ENCODE measurements around the gene TSC22D4.

The TSC22D4 gene

DNA sequence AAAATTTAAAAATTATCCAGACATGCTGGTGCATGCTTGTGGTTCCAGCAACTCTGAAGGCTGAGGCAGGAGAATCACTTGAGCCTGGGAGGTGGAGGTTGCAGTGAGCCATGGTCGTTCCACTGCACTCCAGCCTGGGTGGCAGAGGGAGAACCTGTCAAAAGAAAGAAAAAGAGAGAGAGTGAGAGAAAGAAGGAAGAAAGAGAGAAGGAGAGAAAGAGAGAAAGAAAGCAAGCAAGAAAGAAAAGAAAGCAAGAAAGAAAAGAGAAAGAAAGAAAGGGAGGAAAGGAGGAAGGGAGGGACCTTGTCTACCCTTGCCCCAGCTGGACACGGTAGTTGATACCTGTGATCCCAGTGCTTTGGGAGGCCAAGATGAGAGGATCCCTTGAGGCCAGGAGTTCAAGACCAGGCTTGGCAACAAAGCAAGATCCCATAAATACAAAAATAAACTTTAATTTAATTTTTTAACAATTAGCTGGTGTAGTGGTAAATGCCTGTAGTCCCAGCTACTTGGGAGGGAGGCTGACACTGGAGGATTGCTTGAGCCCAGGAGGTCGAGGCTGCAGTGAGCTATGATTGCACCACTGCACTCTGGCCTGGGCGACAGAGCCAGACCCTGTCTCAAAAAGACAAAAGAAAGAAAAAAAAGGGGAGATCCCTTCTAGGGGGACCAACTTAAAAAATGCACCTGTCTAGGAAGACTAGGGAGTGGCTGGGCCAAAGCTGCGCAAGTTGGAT, 13.9 kb upstream of the TSC22D4 start:
- no peak for DNase-seq

DNA sequence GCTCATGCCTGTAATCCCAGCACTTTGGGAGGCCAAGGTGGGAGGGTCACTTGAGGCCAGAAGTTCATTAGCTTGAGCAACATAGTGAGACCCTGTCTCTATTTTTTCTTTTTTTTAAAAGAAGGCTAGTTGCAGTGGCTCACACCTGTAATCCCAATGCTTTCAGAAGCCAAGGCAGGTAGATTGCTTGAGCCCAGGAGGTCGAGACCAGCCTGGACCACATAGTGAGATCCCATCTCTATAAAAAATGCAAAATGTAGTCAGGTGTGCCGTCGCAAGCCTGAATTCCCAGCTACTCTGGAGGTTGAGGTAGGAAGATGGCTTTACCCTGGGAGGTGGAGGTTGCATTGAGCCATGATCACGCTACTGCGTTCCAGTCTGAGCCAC, 12.2 kb upstream of the TSC22D4 start:
- DNase-seq = no peak

DNA sequence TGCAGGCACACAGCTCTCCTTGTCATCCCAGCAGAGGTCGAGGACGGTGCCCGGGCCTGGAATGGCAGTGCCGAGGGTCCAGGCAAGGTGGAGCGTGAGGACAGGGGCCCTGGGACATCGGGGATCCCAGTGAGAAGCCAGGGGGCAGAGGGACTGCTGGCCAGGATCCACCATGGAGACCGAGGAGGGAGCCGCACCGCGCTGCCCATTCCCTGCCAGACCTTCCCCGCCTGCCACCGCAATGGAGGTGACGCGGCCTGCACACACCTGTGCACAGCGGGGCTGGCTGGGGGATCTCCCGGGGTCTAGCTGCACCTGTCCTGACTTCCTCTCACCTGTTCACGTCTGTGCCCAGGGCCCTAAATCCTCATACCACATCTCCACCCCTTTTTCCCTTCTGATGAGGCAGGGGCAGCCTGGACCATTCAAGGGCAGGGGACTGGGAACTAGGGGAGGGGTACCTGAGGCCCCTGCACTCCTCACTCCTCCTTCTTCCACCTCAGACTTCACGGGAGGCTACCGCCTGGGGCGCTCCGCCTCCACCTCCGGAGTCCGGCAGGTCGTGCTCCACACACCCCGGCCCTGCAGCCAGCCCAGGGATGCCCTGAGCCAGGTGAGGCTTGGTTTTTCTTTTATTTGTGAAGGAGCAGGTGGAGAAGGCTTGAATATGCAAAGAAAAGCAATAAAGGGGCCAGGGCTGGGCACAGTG, 11.6 kb upstream of the TSC22D4 start:
- DNase-seq = no peak

DNA sequence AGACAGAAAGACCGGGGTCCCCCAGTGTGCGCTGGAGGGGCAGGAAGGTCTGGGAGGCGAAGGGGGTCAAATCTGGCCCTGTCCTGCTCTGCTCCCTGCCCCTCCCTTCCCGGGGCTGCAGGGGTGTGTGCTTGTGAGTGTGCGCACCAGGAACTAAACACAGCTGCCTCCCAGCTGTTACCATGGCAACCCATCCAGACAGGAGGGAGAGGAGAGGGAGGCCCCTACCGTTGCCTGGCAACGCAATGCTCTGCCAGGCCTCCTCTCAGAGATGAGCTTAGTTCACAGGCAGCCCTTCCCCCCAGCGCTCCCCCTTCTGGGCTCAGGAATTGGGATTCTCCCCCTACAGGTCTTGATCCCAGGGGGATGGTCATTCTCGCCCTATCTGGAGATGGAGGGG, 10.8 kb upstream of the TSC22D4 start:
- DNase-seq = peak; percentile 98

DNA sequence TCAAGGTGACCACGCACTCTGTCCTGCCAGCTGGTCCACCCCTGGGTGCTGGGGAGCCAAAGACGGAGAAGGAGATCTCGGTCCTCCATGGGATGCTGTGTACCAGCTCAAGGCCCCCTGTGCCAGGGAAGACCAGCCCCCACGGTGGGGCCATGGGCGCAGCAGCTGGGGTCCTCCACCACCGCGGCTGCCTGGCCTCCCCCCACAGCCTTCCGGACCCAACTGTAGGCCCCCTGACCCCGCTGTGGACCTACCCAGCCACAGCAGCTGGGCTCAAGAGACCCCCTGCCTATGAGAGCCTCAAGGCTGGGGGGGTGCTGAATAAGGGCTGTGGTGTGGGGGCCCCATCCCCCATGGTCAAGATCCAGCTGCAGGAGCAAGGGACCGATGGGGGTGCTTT, 10.1 kb upstream of the TSC22D4 start:
- no peak for DNase-seq

DNA sequence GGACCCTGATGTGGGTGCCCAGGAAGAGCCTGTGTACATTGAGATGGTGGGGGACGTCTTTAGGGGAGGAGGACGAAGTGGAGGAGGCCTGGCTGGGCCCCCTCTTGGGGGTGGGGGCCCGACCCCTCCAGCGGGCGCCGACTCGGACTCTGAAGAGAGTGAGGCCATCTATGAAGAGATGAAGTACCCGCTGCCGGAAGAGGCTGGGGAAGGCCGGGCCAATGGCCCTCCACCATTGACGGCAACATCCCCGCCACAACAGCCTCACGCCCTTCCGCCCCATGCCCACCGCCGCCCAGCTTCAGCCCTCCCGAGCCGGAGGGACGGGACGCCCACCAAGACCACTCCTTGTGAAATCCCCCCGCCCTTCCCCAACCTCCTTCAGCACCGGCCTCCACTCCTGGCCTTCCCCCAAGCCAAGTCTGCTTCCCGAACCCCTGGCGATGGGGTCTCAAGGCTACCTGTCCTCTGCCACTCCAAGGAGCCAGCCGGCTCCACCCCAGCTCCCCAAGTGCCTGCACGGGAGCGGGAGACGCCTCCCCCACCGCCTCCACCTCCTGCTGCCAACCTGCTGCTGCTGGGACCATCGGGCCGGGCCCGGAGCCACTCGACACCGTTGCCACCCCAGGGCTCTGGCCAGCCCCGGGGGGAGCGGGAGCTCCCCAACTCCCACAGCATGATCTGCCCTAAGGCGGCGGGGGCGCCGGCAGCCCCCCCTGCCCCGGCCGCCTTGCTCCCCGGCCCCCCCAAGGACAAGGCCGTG, 9.5 kb upstream of the TSC22D4 start:
- no peak for DNase-seq

DNA sequence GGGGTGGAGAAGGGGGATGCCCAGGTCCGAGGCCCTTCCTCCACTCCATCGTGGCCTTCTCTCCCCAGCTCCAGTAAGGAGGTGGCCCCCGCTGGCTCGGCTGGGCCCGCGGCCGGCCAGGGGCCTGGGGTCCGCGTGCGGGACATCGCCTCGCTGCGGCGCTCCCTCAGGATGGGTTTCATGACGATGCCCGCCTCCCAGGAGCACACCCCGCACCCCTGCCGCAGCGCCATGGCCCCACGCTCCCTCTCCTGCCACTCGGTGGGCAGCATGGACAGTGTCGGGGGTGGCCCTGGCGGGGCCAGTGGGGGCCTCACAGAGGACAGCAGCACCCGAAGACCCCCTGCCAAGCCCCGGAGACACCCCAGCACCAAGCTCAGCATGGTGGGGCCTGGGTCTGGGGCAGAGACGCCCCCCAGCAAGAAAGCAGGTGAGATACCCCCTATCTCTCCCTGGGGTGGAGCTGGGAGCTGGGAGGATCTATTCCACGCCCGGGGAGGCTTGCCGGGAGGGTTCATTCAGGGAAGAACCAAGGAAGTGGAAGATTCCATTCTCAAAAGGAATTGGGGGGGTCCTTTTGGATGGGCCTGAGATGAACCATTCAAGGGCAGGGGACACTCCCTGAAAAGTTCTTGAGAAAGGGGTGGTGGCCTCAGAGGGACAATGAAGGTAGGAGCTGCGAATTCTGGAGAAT, 7.9 kb upstream of the TSC22D4 start:
- DNase-seq = no peak

DNA sequence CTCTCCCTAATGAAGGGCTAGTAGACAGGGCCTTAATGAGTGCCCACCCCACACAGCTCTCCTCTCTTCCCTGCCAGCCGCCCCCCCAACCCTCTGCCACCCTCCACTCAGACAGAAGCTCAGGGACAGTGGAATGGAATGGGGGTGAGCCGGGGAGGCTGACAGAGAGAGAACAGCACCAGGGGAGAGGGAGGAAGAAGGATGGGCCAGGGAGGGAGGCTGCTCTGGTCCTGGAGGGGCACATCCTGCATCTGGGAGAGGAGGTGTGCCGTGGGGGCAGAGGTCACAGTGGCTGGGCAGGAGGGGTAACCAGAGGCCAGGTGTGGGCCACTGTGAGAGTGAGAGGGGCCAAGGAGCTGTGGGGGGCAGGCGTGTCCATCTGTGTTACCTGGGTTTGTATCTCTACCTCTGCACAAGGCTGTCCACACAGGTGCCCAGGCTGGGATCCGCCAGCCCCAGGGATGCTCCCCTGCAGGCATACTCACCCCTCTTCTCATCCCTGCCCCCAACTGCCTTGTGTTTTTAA, 7.2 kb upstream of the TSC22D4 start:
- DNase-seq = no peak

DNA sequence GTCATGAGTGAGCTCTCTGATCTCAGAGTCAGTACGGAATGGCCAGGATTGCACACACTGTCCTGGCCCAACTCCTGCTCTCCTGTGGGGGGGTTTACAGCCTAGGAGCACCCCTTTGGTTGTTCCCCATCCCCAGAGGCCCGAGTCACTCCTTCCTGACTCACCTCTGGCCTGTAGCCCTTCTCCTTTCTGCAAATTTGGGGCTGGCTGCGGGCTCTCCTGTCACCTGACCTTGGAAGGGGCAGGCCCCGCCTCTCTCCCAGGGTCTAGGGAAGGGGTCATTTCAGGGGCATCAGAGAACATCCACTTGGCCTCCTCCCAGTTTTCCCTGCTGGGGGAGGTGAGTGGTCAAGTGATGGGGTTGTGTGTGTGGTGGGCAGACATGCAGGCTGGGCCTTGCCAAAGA, 6.5 kb upstream of the TSC22D4 start:
- DNase-seq = no peak

DNA sequence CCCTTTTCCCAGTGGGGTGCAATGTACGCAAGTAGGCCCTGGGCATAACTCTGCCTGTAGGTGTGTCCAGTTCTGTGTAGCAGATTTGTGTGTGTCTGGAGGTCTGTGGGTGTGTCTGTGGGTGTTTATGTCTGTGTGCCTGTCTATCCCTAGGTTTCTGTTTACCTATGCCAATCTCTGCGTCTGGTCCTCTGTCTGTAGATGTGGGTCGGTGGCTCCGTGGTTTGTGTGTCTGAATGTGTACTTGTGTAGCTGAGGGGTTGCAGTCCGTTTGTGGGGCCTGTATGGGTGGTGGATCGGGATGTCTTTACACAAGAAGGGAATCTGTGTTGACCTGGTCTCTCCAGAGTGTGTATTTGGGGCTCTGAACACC, 5.6 kb upstream of the TSC22D4 start:
- no peak for DNase-seq

DNA sequence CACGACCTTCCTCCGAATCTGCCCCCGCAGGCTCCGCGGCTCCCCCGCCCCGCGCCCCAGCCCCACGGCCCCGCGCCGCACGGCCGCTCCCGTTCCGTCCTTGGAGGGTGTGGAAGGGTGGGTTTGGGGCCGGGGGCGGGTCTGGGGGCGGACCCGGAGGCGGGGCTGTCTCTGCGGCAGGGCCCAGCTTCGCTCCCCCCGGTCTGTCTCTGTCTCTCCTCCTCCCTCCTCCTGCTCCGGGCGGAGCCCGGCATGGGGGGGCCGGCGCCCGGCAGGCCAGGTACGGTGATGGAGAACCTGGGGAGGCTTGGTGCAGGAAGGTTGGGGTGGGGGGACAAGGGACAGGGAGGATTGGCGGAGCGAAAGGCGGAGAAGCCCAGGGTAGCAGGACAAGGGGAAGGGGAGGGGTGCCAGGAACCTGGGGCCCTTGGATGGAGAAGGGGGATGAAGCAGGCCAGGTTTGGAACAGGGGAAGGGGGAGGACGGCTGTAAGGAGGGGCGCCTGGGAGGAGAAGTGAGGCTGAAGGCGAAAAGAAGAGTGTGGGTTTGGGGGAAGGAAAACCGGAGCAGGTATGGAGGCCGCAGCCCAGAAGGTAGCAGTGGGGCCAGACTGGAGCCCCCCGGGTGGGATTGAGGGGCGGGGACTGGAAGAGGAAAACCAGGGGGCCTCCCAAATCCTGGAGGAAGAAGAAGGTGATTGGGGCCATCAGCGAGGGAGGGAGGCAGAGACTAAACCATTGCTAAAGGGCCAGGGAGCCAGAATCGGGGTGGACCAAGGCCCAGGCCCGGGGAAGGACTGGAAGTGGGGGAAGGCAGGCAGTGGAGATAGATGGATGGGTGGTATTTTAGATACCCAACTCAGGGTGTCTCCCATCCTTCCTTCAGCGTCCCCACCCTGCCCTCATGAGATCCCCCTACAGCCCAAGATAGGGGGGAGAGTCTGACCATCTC, 5.0 kb upstream of the TSC22D4 start, which contains the start of gene NYAP1:
NYAP1 (plus strand) TSS at position 206 of the 951 bp plus-strand sequence. CDS start 1,385 bp downstream, outside the sequence.
- peak; percentile 48 for DNase-seq

DNA sequence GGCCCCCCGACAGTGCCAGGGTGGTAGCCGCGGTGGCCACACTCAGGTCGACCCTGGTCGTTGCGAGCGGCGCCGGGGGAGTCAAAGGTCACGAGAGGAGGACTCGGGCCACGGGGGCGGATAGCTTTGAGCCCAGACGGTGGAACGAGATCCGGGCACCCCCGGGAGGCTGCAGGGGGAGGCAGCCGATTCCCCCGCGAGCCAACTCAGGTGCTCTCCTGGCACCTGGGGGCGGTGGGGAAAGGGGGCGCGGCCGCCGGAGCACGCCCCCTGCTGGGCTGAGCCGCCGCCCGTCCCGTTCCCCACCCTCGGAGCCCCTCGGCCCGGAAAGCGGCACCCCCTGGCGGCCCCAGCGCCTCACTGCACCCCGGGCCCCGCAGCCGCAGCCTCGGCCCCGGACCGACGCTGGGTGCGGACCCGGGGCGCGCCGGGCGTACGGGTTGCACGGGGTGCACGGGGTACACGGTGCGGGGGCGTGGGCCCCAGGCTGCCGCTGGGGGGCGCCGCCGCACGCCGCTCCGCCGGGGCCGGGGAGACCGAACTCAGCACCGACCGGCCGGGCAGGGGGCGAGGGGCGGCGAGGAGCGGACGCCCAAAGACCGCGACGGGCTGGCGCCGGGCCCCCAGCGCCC, 4.2 kb upstream of the TSC22D4 start:
- DNase-seq = peak; percentile 40

DNA sequence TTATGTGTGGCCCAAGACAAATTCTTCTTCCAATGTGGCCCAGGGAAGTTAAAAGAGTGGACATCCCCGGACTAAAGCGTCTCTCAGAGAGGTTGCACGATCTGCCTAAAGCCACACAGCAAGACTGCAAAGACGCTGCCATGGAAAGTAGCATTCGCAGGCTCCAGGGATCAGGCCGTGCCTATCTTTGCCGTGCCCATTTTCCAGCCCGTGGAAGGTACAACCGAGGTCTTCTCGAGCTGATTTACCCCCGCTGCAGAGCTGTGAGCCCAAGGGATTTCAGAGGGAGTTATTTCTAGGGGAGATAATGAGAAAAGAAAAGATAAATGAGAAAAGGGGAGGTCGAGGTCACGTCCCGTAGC, 3.7 kb upstream of the TSC22D4 start:
- DNase-seq = no peak

DNA sequence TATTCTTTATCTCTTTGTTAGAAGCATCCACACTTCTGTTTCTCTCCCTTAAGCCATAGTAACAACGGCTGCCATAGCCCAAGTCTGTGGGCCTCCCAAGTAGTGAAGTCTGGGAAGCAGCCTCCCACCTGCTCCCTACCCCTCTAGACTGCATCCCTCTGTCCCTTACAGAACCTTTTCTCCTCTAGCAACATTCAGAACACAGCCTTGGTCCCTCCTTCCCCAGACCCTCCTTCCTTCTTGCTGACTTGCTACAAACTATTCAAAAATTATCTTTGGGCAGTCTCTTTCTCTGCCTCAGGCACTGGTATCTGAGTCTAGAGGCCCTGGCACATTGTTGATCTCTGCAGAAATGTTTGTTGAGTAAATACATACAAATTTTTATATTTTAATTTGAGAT, 2.5 kb upstream of the TSC22D4 start:
- DNase-seq = no peak

DNA sequence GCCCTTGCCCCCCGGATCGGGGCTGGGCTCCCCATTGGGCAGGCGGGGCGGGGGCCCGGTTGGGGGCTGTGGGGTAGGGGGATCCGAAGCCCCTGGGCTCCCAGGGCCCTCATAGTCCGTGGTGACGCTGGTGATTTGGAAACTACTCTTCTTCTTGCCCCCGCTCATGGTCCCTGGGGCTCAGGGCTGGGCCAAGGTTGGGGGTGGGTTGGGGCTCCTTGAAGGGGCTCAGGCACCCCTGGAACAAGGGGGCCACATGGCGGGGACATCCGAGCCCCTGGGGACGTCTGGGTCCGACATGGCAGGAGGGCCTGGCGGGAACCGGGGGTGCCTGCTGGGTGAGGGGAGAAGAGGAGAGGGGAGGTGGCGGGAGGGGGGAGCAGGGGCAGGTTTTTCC, 1.1 kb downstream of the TSC22D4 start:
- no peak for DNase-seq

DNA sequence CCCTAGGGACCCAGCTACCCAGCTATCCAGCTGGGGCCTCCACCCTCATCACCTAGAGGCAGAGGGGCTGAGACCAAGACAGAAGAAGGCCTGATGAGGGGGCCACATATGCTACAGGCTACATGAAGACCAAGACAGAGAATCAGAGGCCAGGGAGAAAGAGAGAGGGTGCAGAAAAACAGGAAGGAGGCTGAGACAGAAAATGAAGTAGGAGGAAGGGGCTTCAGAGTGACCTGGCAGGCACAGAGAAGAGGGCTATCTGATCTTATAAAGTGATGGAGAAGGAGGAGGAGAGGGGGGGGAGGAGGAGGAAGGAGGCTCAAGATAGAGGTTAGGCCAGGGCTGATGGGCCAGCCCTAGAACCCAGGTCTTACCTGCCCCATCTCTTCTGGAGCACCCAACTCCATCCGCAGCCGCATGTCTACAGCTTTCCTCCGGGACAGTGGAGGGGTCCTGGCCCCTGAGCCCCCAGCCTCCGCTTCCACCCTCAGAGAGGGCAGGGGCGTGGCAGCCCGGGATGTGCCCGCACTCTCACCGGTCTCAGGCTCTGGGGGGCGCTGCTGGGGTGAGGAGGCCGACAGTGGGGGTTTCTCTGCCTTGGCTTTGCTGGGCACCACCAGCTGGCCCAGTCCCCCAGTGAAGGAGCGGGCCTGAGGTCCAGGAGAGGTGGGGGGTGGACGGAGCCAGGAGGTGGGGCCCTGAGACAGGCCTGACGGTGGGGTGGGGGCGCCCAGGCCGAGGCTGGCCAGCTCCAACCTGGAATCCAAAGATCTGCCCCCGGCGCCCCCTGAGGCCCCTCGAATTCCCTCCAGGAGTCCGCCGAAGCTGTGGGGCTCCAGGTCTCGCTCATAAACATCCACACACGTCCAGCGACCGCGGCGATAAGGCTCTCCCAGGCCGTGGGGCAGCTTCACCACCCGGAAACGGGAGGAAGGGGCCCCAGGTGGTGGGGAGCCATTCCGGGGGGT, 1.8 kb downstream of the TSC22D4 start:
- DNase-seq = no peak

DNA sequence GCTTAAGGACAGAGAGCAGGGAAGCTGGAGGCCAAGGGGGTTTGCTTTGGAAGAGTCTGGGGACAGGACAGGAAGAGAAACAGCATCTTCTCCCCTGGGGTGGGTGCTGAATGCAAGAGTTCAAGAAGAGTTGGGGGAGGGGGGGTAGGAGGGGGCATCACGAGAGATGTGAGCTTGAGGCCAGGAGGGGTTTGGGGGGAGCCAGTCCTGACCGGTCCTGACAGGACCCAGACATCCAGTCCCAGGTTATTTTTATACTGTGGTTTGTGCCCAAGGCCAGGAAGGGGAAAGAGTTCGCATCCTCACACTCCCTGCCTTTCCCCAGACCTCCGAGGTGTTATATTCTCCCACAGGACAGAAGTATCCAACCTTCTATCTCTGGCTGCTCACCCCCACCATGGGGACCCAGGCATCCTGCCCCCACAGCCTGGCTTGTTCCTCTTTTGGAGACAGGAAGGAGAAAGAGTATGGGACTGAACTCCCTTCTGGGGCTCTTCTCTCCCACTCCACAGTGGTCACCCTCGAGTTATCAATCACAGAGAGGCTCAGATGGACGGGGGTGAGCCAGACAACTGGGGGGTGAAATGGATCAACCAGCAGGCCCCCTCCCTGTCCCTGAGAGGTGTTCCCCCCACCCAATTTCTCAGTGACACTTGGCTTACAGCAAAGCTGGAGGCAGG, 2.8 kb downstream of the TSC22D4 start:
- DNase-seq = no peak

DNA sequence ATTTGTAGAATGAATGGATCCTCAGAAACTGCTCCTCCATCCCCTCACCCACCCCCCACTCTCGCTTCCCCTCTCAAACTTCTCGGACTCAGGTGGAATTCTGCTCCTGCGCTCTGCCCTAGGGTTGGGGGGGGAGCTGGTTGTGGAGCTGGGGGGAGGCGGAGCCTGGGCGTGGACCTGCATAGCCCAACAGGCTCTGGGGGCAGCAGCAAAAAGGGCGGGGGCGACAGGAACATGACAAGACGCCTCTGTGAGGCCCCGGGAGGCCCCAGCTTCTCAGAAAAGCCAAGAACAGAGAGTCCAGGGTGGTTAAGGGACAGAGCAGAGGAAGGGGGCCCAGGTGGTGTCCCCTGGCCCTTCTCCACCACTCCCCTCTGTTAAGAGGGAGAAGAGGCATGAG, 3.5 kb downstream of the TSC22D4 start:
- DNase-seq = no peak

DNA sequence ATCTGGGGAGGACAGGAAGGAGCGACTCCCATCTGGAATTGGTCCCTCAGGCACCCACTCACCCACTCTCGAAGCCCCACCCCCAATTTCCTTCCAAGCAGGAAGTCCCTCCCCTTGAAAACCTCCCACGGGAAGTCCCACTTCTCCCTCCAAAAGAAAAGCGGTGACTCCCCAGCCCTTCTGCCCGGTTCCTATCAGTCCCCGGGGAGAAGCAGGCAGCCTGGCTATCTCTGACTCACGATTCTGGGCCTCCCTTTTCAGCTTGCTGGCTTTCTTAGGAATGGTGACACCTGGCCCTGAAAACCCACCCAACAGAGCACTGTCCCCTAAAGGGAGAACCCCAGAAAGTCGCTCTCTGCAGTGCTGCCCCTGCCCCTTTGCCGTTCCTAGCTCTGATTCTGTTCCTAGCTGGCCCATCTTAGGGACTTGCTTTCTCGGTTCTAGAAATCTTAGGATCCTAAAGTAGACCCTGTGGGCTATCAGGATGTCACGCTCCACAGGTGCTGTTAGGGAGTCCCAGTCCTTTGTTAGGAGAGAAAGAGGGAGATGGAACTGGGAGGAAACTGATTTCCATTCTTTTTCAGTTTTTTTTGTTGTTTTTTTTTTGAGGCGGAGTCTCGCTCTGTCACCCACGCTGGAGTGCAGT, 6.0 kb downstream of the TSC22D4 start:
- DNase-seq = no peak

Data from NCI-H1105 treated with DMSO at 0.1 percent for 48 hours (cell line).